ENCODE results near the gene PARVB. TPM values are rescaled to one million over a fixed set of nuclear protein-coding genes. Genes with fewer than 3 reads are reported as not detected.

The PARVB gene
- total RNA-seq, 2 donors from 2014 or later, result 43.8 to 86.5 TPM

DNA sequence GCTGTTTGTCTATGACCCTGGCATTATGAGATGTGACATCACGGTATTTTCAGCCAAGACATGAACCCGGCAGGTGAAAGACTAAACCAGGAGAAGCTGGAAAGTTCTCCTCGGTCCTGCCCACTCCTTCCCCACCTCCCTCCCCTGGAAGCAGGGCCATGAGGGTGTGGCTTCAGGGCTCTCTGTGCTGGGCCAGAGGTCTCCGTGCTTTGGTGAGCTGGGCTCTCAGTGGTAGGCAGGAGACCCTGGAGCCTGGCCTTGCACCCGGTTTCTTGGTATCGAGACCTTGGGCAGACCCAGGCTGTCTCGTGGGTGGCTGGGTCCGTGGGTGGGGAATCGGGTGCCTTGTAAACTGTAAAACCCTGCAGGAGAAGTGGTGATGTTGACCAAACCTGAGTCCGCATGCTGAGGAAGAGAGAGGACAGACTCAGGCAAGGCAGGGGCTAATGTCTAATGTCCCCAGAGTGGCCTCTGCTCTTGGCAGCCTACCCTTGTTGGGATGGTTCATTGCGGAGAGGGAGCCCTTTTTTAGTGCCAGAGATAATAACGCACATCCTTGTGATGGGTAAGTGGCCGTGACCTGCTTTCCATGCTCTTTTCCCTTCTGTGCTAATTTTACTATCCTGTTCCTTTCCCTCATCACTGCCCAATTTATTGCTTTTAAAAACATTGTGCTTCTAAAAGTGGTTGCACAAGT lies 108.0 kb downstream of the PARVB start:
- no peak for TF ChIP-seq CTCF (IDR thresholded peaks at IDR 0.05)
- peaks cover 2 to 5% of the 10 kb centered on the region in 2 donors for H3K9me3 ChIP-seq
- no peak for DNase-seq (ENCODE audit: low spot score)
- H3K27ac ChIP-seq, result no peak overlapping the region
- no peak overlapping the region for H3K4me3 ChIP-seq
- H3K36me3 ChIP-seq, result peaks cover 28% of the 10 kb centered on the region
- peaks cover 0 to 29% of the 10 kb centered on the region in 2 donors for H3K4me1 ChIP-seq
- no peaks in the 10 kb centered on the region for H3K27me3 ChIP-seq

GRCh38 chr22:44132724-44133123 lies 108.6 kb downstream of the PARVB start:
- no peak for DNase-seq (ENCODE audit: low spot score)
- Histone ChIP-seq H3K27me3 (no peaks in the 10 kb centered on the region), H3K27ac (no peak overlapping the region), H3K4me3 (no peak overlapping the region), H3K36me3 (peaks cover 34% of the 10 kb centered on the region), H3K4me1 (peaks cover 0 to 28% of the 10 kb centered on the region in 2 donors), H3K9me3 (peaks cover 8 to 11% of the 10 kb centered on the region in 2 donors)
- no peak for TF ChIP-seq CTCF (IDR thresholded peaks at IDR 0.05)

DNA sequence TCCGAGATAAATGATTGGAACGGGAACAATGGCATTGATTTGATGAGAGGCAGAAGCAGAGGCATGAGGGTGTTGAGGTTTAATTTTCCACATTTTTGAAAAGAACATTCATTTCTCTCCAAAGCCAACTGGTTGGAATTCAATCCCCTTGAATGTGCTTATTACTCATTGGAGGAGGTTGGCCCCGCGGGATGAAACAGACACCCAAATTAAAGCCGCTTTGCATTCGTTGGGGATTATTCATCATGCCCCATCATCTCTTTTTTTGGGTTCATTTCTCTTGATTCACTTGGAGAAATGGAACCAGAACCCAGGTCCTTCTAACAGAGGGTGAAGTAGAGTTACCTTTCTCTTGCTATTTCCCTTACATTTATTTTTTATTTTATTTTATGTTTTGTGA lies 109.1 kb downstream of the PARVB start:
- H3K27me3 ChIP-seq, result no peaks in the 10 kb centered on the region
- no peak for TF ChIP-seq CTCF (IDR thresholded peaks at IDR 0.05)
- H3K36me3 ChIP-seq, result peaks cover 38% of the 10 kb centered on the region
- peaks cover 0 to 23% of the 10 kb centered on the region in 2 donors for H3K4me1 ChIP-seq
- no peak overlapping the region for H3K27ac ChIP-seq
- H3K9me3 ChIP-seq, result peaks cover 8 to 13% of the 10 kb centered on the region in 2 donors
- DNase-seq (ENCODE audit: low spot score), result no peak
- no peak overlapping the region for H3K4me3 ChIP-seq

DNA sequence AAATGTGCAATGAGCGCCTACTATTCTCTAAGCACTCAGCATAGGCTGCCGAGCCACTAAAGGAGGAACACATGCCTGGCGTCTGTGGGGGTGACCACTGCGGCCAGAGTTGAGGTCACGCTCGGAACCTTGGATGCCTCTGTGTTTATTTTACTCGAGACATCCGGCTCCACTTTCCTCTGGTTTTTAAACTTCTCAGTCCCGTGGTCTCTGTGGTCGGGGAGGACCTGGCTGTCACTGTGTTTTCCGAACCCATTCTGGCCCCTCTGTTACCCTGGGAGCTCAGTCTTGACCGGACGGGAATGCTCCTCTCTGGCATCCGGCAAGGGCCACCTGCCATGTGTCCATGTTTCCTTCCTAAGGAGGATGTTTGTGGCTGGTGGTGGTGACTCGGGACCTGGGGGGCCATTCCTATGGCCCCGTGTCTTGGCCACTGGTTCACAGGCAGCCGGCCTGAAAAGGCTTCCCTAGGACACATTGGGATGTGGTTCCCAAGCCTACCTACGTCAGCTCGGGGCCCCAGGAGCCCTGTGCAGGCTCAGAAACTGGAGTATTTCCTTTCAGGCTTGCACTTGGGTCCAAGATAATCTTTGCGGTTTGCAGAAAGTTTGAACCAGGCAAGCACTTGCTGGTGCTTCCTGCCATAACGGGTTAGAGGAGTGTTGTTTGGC lies 109.9 kb downstream of the PARVB start:
- Histone ChIP-seq H3K4me1 (peaks cover 0 to 19% of the 10 kb centered on the region in 2 donors), H3K36me3 (peaks cover 43% of the 10 kb centered on the region), H3K27me3 (no peaks in the 10 kb centered on the region), H3K9me3 (peaks cover 8 to 13% of the 10 kb centered on the region in 2 donors), H3K4me3 (no peak overlapping the region), H3K27ac (no peak overlapping the region)
- no peak for TF ChIP-seq CTCF (IDR thresholded peaks at IDR 0.05)
- DNase-seq (ENCODE audit: low spot score), result no peak

GRCh38 chr22:44136112-44136511 lies 112.0 kb downstream of the PARVB start:
- peaks cover 0 to 19% of the 10 kb centered on the region in 2 donors for H3K4me1 ChIP-seq
- peaks cover 8 to 13% of the 10 kb centered on the region in 2 donors for H3K9me3 ChIP-seq
- peaks cover 43% of the 10 kb centered on the region for H3K36me3 ChIP-seq
- H3K27ac ChIP-seq, result no peak overlapping the region
- no peak for TF ChIP-seq CTCF (IDR thresholded peaks at IDR 0.05)
- no peak for DNase-seq (ENCODE audit: low spot score)
- no peak overlapping the region for H3K4me3 ChIP-seq
- no peaks in the 10 kb centered on the region for H3K27me3 ChIP-seq

All from right atrium auricular region (tissue), 2 donors.